ENCODE data around the gene PACRG.

The PACRG gene

DNA sequence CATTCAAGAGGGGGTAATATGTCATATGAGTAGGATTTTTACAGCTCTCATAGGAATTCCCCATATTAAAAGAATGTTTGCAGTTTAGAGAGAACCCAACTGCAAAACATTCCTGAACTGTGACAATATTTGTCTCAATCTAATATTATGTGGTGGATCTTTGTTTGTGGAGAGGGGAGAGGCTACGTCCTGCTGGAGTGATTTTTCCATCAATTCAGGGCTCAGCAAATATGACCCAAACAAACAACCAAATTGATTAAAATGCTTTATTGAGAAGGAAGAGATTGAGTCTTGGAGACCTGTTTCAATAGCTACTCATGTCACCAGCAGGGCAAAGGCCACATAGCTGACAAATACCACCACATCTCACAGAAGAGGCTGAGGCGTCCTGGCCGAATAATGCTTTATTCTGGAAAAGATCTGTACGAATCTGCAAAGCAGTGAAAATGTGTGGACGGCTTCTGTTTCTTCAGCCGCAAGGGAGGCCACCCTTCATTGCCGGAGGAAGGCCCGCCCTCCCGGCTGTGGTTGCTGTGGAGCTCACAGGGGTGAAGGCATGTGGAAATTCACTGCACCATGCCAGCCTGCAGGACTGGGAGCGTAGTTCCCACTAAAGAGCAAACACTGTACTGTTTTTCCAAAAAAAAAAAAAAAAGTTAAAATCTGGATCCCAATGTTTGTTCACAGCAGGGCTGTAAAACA lies 597.1 kb downstream of the PACRG start:
- DNase-seq: no peak

DNA sequence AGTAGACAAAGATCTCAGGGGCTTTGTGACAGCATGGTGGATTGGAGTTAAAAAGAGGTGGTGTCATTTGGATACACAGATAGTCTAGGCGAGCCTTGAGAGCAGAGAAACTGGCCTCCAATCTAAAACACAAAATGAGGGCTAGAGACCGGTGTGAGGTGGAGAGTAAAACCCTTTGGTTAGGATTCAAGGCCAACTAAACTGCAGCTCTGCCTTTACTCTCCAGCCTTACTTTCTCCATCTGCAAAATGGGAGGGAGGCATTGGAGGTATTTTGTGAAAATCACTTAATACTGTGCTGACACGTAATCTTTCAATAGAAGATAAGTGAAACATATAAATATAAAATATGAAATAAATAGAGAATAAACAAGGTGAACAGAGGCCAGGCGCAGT lies 597.6 kb downstream of the PACRG start:
- DNase-seq: no peak

DNA sequence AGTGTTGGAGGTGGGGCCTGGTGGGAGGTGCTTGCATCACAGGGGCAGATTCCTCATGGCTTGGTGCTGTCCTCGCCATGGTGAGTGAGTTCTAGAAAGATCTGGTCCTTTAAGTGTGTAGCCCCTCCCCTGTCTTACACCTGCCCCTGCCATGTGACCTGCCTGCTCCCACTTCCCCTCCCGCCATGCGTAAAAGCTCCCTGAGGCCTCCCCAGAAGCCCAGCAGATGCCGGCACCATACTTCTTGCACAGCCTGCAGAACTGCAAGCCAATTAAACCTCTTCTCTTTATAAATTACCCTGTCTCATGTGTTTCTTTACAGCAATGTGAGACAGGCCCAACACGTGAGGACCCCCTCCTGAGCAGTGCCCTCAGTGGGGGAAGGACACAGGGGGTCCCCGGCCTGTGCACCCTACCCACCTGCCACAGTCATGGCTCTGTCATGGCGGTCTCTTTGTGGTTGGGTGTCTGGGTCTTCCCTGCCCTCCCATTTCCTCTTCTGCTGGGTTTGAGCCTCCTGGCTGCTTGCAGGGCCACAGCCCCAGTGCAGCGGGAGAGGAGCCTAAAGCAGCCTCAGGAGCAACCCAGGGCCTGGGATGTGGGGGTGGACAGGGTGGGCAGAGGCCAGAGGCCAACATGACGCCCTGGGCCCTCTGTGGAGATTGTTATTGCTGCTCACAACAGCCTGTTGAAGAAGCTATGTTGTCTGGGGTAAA lies 599.5 kb downstream of the PACRG start:
- DNase-seq: no peak

DNA sequence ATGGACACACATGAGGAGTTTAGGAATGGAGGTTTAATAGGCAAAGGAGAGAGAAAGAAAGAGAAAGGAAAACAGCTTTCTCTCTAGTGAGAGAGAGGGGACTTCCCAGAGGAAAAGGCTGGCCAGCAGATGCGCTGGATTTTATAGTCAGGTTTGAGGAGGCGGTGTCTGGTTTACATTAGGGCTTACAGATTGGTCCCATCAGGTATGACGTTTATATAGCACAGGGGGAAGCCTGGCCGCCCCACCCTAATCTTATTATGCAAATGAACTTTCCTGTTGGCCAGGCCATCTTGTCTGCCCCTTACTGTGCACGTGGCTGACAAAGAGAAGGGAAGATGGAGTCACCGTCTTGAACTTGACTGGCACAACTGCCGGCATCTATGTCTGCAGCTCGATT lies 600.1 kb downstream of the PACRG start:
- DNase-seq: no peak

DNA sequence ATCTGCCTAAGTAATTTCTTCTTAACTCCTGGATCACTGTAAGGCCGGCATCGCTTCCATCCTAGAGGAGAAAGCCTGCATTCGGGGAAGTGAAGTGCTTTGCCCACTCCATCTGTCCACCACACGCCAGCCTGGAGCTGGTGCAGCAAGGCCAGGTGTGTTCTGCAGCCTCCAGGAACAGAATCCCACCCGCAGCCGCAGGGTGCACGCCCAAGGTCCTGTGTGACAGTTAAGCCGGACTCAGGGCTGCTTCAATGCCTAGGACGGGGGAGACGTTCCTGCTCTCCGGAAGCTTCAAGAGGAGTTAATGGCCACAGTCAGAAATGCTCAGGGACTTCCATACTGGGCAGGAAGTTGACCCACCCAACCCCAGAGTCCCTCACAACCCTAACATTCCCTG lies 600.6 kb downstream of the PACRG start:
- no peak for DNase-seq

DNA sequence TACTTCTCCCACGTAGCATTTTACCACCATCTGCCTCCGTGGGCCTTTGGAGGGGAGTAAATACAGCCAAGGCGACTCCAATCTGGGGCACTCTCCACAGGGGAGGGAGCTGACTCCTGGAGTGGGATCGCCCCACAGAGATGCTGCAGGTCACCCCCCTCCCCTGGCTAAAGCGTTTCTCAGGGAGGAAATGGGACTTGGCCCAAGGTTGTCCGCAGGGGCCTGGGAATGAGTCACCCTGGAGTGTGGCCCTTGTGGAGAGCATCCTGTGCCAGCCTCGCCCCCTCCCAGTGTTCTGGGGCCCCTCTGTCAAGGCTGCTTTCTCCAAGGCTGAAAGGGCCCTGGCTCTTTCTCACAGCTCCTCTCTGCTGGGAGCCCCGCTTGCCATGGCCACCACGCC lies 602.2 kb downstream of the PACRG start:
- DNase-seq: no peak

DNA sequence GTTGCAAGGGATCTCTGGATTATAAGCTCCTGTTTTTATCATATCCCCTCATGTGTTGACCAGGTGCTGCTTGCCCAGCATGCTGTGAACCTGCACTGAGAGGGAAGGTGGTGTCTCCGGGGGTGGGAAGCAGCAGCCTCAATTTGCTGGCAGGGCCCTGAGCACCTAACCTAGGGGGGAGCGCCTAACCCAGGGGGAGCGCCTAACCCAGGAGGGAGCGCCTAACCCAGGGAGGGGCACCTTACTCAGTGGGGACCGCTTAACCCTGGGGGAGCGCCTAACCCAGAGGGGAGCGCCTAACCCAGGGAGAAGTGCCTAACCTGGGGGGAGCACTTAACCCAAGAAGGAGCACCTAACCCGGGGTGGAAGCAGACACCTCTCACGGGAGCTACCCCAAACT lies 603.5 kb downstream of the PACRG start:
- no peak for DNase-seq

DNA sequence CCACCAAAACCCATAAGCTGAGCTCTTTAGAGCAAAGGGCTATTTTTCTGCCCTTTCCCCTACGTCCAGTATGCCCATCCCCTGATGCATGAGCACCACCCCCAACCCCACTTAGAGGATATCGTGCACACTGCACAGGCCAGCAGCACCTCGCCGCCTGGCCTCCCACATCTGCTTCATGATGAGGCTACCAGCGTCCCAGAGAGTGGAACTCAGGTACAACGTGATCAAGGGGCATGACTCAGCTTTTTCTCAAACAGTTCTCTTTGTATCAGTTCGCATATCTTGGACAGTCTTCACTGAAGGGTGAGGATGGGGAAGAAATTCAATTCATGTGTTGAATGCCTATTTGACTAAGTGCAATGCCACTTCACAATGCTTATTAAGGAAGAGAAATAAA lies 604.8 kb downstream of the PACRG start:
- DNase-seq: no peak

DNA sequence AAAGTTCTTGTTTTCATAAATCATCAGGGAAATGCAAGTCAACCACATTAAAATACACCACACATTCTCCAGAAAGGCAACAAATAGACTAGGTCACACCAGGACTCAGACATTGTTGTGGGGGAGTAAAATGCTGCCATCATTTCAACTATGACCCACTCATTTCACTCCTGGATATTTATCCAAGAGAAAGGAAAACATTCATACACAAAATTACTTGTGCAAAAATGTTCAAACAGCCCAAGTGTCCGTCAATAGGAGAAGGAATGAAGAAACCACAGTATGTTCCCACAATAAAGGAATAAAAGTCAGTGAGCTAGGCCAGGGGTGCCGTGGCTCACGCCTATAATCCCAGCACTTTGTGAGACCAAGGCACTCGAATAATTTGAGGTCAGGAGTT lies 605.3 kb downstream of the PACRG start:
- DNase-seq: no peak

DNA sequence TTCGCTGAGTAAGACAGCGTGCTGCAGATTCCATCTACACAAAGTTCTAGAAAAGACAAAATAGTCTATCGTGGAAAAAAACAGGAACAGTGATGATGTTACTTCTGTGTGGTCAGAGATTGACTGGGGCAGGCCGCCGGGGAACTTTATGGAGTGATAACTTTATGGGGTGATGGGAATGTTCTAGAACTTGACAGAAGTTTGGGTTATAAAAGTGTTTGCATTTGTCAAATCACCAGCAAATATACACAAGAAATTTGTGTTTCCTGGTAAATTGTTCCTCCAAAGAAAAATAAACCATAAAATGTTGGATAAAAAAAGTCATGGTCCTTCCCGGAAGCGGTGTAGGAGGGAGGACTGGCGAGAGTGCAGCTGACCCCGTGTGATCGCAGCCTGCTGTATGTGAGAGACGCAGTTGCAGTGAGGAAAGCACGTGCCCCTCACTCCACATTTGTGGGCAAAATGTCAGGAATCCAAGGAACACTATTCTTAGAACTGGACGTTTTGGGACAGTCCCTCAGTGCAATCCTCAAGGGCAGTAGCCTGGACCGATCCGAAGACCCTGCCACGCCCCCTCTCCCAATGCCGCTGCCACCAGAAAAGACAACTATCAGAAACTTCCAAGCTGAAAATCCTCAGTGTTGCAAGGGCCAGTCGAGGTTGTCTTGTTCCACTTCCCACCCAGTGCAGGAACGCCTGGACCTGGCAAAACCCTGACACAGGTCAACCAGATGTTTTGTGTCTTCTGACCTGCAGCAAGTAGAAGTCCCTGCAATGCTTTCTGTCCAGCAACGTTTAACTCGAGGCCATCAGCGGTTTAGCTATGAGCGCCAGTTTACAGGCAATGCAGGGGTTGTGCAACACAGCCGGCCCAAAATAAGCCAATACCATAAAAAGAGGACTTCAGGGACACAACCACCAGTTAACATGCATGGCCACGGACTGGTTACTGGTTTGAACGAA lies 606.2 kb downstream of the PACRG start:
- DNase-seq: no peak

DNA sequence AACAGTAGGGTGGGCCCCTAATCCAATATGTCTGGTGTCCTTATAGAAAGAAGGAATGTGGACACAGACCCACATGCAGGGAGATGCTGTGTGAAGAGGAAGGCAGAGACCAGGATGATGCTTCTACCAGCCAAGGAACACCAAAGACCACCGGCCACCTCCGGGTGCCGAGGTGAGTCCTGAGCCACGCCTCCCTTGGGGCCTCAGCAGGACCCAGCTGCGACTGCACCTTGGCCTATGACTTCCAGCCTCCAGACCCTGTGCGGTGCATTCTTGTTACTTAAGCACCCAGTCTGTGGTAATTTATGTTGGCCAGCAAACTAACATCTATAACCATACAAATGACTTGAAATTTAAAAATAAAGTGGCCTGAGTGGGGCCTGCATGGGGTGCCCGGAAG lies 607.3 kb downstream of the PACRG start:
- no peak for DNase-seq

DNA sequence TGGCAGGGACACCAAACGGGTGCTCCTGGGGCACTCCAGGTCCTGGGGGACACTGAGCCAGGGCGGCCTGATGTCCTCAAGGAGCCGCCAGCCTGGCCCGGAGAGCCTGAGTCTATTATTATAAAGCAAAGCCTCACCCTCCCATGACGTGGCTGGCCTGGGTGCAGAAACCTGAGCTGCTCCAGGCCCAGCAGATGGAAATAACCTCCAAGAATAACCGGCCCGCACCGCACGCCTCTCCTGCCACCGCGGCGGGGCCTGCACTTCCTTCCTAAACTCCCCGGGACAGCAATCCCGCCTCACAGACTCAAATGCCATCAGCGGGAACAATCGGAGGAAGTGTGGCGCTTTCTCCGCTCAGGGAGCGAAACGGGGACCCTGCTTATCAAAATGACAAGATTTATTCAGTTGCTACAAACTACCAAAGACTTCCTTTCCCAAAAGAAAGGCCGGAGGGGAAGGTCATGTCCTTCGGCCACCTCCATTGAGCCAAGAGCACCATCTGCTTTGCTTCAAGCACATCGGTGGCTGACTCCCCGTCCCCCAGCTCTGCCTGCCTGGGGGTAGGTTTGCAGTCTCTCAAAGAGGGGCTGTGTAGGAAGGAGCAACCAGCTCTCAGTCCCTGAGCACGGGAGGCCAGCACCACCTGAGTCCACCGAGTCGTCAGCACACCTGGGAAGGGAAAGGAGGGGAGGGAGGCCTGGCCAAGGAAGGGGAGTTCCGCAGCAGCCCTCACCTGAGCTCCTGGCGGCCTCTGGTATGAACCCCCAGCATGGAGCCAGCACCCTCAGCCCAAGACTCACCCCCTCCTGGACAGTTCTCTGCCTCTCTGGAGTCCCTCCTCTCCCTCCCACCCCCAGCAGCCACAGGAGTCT lies 608.1 kb downstream of the PACRG start:
- DNase-seq: no peak

DNA sequence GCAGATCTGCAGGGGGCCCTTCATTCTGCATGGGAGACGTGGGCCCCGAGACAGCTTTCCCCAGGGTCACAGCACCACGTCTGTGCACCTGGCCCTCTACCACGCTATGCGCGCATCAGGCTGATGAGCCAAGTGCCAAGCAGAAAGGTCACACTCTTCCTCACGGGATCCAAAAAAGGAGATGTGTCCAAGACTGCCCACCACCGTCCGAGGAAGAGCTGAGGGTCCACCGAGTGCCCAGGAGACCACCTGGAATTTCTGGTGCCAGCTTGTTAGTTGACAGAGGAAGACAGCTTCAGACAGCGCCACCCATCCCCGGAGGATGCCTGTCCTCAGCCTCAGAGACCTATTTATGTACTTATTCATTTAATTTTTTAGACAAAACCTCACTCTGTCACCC lies 609.2 kb downstream of the PACRG start:
- no peak for DNase-seq

DNA sequence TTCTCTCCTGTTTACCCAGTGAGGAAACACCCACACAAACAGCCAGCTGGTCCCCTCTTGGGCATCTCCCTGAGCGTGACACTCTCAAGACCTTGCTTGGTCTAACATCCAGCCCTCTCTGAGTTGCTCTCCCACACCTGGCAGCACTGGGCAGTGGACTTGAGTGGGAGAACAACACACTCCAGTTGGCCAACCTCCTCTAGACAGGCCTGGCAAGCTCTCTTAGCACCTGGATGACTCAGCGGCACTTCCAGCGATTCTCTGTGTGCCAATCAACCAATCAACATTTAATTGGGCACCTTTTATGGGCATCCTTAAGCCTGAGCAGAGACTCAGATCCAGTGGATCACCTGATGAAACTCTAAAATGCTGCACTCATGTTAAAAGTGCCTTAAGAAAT lies 610.2 kb downstream of the PACRG start:
- no peak for DNase-seq

DNA sequence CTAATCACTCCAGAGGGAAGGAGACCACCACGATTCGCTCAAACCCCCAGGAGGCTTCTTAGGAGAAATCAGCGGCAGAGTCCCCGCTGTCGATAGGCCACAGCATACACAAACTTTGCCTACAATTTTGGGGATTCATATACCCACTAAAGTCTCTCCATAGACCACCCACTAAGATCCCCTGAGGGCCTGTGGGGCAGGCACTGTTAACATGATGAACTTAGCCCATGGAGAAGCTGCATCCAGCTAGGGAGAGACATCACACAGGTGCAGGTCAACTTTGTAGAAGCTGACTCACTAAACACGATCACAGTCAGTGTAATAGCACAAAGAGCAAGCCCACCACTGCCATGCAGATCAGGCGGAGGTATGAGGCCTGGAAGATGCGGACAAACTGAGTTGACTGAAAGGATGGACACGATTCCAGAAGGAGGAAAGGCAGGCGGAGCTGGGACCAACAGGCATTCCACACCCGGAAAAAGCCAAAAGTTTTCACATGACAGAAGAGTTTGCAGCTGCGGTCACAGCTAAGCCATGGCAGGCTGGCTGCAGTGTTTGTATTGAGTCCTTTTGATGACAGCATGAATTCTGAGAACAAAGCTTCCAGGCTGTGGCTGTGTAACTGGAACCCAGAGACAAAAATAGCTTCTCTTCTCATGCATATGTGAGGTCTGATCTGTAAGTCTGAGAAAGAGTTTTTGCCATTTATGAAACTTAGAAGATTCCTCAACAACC lies 611.1 kb downstream of the PACRG start:
- no peak for DNase-seq

DNA sequence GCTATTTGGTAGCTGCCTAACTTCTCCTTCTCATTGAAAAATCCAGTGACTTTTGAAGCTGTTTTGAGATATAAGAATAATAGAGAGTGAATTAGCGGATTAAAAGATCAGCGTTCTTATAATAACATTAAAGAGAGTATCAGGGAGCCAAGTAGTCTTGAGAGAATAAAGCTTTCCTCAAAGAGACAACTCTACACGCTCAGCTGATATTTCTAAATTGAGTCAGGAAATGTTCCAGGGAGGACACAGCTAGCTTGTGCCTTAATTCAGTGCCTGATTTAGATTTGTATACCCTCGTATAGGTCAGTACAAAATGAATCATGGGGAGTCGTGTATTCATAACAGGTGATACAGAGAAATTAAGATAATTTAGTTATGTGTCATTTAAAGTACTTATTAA lies 611.7 kb downstream of the PACRG start:
- DNase-seq: no peak

DNA sequence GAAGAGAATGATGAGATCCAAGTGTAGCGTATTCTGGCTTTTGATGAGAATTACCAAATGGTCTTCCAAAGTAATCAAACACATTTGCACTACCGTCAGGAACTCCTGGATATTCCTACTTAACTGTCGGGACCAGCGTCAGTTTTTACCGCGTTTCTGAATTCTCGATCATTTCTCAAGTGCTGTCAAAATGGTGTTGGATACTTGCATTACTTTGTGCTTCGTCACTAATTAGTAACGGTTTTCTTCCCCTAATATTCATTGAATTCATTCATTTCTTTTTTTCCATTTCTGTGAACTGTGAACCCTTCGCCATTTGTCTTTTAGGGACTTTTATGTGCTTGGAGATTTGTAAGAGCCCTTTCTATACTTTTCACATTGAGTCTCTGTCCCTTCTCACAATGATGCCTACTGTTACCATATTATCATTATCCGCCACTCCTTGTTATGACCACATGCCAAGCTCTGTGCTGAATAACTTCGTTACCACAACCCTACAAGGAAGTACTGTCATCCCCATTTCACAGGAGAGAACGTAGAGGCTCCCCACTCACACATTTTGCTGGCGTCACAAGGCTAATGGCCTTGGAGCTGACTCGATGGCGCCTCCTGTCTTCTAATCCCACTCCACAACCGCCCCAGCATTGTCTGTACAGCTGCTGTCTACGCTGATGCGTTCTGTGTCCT lies 612.6 kb downstream of the PACRG start:
- DNase-seq: no peak

DNA sequence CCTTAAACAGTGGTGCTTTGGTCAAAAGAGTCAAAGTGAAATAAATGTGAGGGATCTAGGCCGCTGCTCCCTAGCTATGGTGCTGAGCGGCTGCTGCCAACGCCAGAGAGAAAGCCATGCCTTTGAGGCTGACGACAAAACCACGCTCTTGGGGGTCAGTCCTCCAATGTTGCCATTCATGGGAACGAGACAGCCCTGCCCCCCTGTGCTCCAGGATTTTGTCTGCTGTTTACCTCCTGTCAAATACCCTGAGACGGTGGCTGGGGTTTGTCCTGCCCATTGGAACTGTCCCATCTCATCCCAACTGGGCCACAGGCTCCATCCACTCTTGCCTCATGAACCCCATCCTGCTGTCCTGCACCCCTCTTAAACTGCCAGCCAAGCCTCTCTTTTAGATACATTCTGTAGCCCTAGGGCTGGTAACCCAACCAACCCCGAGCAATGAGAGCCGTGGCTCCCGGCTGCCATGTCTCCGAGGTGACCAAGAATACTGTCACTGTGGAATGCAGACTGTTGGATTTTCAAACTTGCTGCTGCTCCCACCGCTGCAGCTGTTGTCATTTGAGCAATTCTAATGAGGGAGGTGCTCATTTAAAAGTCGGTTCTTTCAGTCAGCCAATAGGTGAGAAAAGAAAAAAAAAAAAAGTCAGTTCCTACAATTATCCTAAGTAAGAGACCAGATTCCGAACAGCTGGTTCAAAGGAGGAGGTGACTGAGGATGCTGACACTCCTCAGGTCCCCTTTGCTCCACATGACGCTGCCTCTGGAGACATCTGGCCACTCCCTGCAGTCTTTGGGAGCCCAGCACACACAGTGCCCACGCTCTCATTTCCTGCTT lies 613.7 kb downstream of the PACRG start:
- no peak for DNase-seq

DNA sequence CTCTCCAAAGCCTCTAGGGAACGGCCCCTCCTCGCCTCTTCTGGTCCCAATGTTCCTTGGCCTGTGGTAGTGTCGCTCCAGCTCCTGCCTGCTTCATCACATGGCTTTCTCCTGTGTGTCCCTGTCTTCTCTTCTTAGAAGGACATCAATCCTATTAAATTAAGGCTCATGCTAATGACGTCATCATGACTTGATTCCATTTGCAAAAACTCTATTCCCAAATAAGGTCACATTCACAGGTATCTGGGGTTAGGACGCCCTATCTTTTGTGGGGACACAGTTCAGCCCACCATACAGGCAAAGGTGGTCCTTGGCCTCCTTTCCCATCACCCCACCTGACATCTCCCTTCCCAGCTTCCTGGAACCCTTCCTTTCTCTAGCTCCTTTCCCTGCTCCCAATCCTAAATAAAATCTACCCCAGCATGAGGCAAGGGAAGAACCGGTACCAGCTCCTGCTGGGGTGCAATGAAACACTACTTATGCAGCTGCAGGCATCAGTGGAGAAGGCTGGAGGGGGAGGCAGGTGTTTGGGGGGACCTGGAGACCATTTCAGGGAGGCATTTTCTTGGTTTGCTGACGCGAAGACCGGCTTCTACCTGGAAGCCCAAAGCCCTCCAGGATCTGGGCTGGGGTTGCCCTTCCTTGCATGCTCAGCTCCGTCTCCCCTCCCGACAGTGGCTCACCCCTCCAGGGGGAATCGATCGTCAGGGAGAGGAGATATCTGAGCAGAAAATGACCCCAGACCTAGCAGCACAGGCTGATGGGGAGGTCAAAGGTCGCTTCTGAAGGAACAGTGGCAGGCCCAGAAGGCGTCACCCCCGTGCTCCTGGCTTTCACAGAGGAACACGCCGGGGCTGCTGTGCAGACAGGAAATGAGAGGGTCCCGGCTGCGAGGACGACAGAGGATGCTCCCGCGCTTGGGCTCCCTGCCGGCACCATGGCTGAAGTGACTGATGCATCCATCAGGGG lies 615.1 kb downstream of the PACRG start:
- no peak for DNase-seq
